ENCODE data around the gene EDC3. TPM values are rescaled to one million over a fixed set of nuclear protein-coding genes. Genes with fewer than 3 reads are reported as not detected.

EDC3 gene
- total and polyA plus RNA-seq, 2 experiments from 2014 or later: 13.8 to 26.5 TPM

DNA sequence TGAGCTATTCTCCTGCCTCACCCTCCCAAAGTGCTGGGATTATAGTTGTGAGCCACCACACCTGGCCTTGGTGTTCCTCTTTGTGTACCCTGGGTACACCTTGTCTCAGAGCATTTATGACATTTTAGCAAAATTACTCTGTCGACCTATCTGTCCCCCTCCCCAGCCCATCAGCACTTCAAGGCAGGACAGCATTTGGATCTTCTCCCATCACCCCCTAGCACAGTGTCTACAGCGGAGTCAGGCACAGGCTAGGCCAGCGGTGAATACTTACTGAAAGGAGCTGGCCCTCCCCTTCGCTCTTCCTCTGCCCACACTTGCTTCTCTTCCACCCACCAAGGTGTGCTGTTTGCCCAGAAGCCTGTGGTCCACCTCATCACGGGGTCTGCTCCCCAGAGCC, 100.6 kb downstream of the EDC3 start (continued):
- TF ChIP-seq, protein P1, sequence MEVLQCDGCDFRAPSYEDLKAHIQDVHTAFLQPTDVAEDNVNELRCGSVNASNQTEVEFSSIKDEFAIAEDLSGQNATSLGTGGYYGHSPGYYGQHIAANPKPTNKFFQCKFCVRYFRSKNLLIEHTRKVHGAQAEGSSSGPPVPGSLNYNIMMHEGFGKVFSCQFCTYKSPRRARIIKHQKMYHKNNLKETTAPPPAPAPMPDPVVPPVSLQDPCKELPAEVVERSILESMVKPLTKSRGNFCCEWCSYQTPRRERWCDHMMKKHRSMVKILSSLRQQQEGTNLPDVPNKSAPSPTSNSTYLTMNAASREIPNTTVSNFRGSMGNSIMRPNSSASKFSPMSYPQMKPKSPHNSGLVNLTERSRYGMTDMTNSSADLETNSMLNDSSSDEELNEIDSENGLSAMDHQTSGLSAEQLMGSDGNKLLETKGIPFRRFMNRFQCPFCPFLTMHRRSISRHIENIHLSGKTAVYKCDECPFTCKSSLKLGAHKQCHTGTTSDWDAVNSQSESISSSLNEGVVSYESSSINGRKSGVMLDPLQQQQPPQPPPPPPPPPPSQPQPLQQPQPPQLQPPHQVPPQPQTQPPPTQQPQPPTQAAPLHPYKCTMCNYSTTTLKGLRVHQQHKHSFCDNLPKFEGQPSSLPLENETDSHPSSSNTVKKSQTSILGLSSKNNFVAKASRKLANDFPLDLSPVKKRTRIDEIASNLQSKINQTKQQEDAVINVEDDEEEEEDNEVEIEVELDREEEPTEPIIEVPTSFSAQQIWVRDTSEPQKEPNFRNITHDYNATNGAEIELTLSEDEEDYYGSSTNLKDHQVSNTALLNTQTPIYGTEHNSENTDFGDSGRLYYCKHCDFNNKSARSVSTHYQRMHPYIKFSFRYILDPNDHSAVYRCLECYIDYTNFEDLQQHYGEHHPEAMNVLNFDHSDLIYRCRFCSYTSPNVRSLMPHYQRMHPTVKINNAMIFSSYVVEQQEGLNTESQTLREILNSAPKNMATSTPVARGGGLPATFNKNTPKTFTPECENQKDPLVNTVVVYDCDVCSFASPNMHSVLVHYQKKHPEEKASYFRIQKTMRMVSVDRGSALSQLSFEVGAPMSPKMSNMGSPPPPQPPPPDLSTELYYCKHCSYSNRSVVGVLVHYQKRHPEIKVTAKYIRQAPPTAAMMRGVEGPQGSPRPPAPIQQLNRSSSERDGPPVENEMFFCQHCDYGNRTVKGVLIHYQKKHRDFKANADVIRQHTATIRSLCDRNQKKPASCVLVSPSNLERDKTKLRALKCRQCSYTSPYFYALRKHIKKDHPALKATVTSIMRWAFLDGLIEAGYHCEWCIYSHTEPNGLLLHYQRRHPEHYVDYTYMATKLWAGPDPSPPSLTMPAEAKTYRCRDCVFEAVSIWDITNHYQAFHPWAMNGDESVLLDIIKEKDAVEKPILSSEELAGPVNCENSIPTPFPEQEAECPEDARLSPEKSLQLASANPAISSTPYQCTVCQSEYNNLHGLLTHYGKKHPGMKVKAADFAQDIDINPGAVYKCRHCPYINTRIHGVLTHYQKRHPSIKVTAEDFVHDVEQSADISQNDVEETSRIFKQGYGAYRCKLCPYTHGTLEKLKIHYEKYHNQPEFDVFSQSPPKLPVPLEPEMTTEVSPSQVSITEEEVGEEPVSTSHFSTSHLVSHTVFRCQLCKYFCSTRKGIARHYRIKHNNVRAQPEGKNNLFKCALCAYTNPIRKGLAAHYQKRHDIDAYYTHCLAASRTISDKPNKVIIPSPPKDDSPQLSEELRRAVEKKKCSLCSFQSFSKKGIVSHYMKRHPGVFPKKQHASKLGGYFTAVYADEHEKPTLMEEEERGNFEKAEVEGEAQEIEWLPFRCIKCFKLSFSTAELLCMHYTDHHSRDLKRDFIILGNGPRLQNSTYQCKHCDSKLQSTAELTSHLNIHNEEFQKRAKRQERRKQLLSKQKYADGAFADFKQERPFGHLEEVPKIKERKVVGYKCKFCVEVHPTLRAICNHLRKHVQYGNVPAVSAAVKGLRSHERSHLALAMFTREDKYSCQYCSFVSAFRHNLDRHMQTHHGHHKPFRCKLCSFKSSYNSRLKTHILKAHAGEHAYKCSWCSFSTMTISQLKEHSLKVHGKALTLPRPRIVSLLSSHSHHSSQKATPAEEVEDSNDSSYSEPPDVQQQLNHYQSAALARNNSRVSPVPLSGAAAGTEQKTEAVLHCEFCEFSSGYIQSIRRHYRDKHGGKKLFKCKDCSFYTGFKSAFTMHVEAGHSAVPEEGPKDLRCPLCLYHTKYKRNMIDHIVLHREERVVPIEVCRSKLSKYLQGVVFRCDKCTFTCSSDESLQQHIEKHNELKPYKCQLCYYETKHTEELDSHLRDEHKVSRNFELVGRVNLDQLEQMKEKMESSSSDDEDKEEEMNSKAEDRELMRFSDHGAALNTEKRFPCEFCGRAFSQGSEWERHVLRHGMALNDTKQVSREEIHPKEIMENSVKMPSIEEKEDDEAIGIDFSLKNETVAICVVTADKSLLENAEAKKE (CRISPR knock-in tag; IDR thresholded peaks at IDR 0.05): no peak
- TF ChIP-seq, protein P2, sequence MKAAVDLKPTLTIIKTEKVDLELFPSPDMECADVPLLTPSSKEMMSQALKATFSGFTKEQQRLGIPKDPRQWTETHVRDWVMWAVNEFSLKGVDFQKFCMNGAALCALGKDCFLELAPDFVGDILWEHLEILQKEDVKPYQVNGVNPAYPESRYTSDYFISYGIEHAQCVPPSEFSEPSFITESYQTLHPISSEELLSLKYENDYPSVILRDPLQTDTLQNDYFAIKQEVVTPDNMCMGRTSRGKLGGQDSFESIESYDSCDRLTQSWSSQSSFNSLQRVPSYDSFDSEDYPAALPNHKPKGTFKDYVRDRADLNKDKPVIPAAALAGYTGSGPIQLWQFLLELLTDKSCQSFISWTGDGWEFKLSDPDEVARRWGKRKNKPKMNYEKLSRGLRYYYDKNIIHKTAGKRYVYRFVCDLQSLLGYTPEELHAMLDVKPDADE (IDR thresholded peaks at IDR 0.05): no peak
- TF ChIP-seq STAT1 (IDR thresholded peaks at IDR 0.05; ENCODE audit: unreplicated experiment) (no peak), CREB1 (CRISPR knock-in tag; IDR thresholded peaks at IDR 0.05; ENCODE audit: low read depth) (no peak), ZNF331 (CRISPR knock-in tag; IDR thresholded peaks at IDR 0.05; ENCODE audit: low read depth) (no peak), JUNB (IDR thresholded peaks at IDR 0.05; ENCODE audit: unreplicated experiment) (no peak), NANOG (IDR thresholded peaks at IDR 0.05; ENCODE audit: borderline replicate concordance) (no peak)
- TF ChIP-seq, protein P3, sequence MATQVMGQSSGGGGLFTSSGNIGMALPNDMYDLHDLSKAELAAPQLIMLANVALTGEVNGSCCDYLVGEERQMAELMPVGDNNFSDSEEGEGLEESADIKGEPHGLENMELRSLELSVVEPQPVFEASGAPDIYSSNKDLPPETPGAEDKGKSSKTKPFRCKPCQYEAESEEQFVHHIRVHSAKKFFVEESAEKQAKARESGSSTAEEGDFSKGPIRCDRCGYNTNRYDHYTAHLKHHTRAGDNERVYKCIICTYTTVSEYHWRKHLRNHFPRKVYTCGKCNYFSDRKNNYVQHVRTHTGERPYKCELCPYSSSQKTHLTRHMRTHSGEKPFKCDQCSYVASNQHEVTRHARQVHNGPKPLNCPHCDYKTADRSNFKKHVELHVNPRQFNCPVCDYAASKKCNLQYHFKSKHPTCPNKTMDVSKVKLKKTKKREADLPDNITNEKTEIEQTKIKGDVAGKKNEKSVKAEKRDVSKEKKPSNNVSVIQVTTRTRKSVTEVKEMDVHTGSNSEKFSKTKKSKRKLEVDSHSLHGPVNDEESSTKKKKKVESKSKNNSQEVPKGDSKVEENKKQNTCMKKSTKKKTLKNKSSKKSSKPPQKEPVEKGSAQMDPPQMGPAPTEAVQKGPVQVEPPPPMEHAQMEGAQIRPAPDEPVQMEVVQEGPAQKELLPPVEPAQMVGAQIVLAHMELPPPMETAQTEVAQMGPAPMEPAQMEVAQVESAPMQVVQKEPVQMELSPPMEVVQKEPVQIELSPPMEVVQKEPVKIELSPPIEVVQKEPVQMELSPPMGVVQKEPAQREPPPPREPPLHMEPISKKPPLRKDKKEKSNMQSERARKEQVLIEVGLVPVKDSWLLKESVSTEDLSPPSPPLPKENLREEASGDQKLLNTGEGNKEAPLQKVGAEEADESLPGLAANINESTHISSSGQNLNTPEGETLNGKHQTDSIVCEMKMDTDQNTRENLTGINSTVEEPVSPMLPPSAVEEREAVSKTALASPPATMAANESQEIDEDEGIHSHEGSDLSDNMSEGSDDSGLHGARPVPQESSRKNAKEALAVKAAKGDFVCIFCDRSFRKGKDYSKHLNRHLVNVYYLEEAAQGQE (IDR thresholded peaks at IDR 0.05; ENCODE audit: unreplicated experiment): no peak
- TF ChIP-seq, protein P4, sequence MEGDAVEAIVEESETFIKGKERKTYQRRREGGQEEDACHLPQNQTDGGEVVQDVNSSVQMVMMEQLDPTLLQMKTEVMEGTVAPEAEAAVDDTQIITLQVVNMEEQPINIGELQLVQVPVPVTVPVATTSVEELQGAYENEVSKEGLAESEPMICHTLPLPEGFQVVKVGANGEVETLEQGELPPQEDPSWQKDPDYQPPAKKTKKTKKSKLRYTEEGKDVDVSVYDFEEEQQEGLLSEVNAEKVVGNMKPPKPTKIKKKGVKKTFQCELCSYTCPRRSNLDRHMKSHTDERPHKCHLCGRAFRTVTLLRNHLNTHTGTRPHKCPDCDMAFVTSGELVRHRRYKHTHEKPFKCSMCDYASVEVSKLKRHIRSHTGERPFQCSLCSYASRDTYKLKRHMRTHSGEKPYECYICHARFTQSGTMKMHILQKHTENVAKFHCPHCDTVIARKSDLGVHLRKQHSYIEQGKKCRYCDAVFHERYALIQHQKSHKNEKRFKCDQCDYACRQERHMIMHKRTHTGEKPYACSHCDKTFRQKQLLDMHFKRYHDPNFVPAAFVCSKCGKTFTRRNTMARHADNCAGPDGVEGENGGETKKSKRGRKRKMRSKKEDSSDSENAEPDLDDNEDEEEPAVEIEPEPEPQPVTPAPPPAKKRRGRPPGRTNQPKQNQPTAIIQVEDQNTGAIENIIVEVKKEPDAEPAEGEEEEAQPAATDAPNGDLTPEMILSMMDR (conservative IDR thresholded peaks at IDR 0.05; ENCODE audit: low read depth in 2 of 2): no peak

All from GM23338 (cell line).